Calu3 (cell line): ENCODE data around the gene F7. TPM values are rescaled to one million over a fixed set of nuclear protein-coding genes. Genes with fewer than 3 reads are reported as not detected.

Source experiments
- BruUV-seq: library from RNA; stranded (reverse); fragments of 400-500 nt; replicated peaks from 2 replicates; lab custom pipeline; 2021; lab: Mats Ljungman, UMichigan
- CTCF ChIA-PET: fragments of 300-600 bp; sonication (Branson Sonifier 250); formaldehyde crosslinking; loops from one replicate; lab custom pipeline; 2022; ENCODE audit warnings: antibody characterized with exemption; lab: Charles Lee
- DNase-seq: peaks from one replicate; pipeline ENCODE4 v3.0.0; 2022
- H3K27ac Mint-ChIP-seq: one replicate; pipeline ENCODE4 v1.8.0; 2022; ENCODE audit warnings: mixed read lengths; ENCODE audit not compliant: unreplicated experiment
- H3K27me3 Mint-ChIP-seq: one replicate; pipeline ENCODE4 v1.8.0; 2022; ENCODE audit warnings: mixed read lengths; ENCODE audit not compliant: unreplicated experiment
- H3K36me3 Mint-ChIP-seq: one replicate; pipeline ENCODE4 v1.8.0; 2022; ENCODE audit warnings: mild to moderate bottlenecking, moderate library complexity, mixed read lengths; ENCODE audit not compliant: insufficient read depth, unreplicated experiment
- H3K4me1 Mint-ChIP-seq: one replicate; pipeline ENCODE4 v1.8.0; 2022; ENCODE audit warnings: mild to moderate bottlenecking, low read depth, mixed read lengths; ENCODE audit not compliant: unreplicated experiment
- H3K4me3 Mint-ChIP-seq: one replicate; pipeline ENCODE4 v1.8.0; 2022; ENCODE audit warnings: mild to moderate bottlenecking, low read depth, moderate library complexity, mixed read lengths; ENCODE audit not compliant: unreplicated experiment
- H3K9me3 Mint-ChIP-seq: one replicate; pipeline ENCODE4 v1.8.0; 2022; ENCODE audit warnings: low read depth, mixed read lengths; ENCODE audit not compliant: unreplicated experiment
- intact Hi-C: fragments of 100-400 bp; cut with micrococcal nuclease; formaldehyde crosslinking; loops from one replicate; pipeline ENCODE4 v1.10.0; 2022; ENCODE audit not compliant: unreplicated experiment
- total RNA-seq: library from RNA; stranded (reverse); gene quantifications from 2 replicates; pipeline ENCODE4 v1.2.3, GENCODE V29; 2022
- TF ChIP-seq, protein P1 (sequence below): fragments of 200-600 bp; IDR thresholded peaks from one replicate; pipeline ENCODE4 v1.8.0; 2022; ENCODE audit warnings: antibody characterized with exemption; ENCODE audit not compliant: unreplicated experiment

The F7 gene
- total RNA-seq, 1 experiment from 2014 or later, result not detected

DNA sequence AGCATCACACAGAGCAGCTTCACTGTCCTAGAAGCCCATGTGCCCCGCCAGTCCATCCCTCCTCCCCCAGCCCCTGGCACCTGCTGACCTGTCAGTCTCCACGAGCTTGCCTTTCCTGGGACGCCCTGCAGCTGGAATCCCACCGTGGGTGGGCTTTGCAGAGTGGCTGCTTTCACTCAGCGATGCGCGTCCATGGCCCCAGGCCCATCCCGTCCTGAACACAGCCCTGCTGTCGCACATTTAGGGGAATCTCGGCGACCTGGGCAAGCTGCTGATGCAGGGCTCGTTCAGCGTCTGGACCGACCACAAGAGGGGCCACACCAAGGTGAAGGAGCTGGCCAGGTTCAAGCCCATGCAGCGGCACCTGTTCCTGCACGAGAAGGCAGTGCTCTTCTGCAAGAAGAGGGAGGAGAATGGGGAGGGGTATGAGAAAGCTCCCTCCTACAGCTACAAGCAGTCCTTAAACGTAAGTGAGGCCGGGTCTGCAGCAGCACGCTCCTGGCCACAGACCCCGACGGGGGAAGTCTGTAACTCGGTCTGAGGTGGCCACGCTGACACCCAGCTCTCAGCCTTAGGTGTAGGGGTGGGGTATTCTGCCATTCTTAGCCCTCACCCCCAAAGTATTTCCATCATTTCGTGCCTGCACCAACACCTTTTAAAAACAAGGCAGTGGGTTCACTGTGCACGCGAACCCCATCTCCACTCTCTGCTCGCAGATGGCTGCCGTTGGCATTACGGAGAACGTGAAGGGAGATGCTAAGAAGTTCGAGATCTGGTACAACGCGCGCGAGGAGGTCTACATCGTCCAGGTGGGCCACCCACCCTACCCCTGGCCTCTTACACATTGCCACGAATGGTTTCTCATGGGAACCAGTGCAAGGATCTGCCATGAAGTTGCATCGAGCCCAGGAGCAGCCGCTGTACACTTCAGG, 18.3 kb upstream of the F7 start:
- no peaks in the 10 kb centered on the region for H3K9me3 Mint-ChIP-seq
- H3K27ac Mint-ChIP-seq, result no peak overlapping the region
- BruUV-seq, result no TSS peak
- H3K4me3 Mint-ChIP-seq, result no peak overlapping the region
- no peak for DNase-seq
- no peaks in the 10 kb centered on the region for H3K36me3 Mint-ChIP-seq
- CTCF ChIA-PET, result no interaction called here
- intact Hi-C loops, result no loop called here
- no peaks in the 10 kb centered on the region for H3K4me1 Mint-ChIP-seq
- TF ChIP-seq, protein P1, sequence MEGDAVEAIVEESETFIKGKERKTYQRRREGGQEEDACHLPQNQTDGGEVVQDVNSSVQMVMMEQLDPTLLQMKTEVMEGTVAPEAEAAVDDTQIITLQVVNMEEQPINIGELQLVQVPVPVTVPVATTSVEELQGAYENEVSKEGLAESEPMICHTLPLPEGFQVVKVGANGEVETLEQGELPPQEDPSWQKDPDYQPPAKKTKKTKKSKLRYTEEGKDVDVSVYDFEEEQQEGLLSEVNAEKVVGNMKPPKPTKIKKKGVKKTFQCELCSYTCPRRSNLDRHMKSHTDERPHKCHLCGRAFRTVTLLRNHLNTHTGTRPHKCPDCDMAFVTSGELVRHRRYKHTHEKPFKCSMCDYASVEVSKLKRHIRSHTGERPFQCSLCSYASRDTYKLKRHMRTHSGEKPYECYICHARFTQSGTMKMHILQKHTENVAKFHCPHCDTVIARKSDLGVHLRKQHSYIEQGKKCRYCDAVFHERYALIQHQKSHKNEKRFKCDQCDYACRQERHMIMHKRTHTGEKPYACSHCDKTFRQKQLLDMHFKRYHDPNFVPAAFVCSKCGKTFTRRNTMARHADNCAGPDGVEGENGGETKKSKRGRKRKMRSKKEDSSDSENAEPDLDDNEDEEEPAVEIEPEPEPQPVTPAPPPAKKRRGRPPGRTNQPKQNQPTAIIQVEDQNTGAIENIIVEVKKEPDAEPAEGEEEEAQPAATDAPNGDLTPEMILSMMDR, result no peak
- H3K27me3 Mint-ChIP-seq, result no peaks in the 10 kb centered on the region

DNA sequence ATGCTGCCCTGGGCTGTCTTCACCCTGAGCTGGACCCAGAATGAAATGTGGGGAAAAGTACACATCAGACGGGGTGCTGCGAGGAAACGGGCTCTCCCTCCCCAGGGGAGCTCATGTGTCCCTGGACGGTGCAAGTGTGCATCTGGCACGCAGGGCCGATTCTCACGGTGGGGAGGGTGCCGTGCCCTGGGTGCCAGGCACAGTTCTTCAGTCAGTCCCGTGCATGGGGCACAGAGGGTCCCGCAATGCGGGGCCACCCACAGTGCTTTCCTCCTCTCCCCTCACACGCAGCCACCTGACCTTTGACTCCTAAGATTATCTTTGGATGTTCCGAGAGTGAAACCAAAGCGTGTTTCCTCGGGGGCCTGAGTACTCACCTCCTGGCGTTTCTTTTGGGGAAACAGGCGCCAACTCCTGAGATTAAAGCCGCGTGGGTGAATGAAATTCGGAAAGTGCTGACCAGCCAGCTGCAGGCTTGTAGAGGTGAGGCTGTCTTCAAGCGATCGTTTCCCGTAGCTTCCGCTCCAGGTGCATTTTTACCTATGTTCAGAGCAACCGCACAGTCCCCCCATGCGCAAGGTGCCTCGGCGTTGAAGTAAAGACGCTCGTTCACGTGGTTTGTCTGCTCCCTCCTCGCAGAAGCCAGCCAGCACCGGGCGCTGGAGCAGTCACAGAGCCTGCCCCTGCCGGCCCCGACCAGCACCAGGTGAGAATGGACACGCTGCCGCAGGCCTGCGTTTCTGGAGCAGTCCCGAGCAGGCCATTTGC, 17.5 kb upstream of the F7 start:
- intact Hi-C loops, result no loop called here
- no peaks in the 10 kb centered on the region for H3K36me3 Mint-ChIP-seq
- CTCF ChIA-PET, result no interaction called here
- DNase-seq, result no peak
- H3K27me3 Mint-ChIP-seq, result no peaks in the 10 kb centered on the region
- H3K4me1 Mint-ChIP-seq, result no peaks in the 10 kb centered on the region
- TF ChIP-seq, protein P1, result no peak
- no peak overlapping the region for H3K27ac Mint-ChIP-seq
- no peaks in the 10 kb centered on the region for H3K9me3 Mint-ChIP-seq
- H3K4me3 Mint-ChIP-seq, result no peak overlapping the region
- no TSS peak for BruUV-seq

DNA sequence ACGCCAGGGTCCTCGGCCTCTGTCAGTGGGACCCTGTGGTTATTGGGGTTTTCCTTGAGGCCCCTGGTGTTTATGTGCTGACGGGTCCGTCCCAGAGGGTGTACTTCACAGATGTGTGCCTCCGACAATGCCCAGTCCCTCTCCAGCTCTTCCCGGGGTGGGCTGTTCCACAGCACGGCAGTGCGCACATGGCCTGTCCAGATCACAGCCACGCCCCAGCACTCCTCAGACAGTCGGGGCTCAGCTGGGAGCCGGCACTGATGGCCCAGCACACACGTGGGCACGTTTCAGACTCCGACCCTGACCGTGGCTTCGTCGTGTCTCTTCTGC, 16.9 kb upstream of the F7 start:
- no TSS peak for BruUV-seq
- H3K9me3 Mint-ChIP-seq, result no peaks in the 10 kb centered on the region
- H3K27me3 Mint-ChIP-seq, result no peaks in the 10 kb centered on the region
- intact Hi-C loops, result no loop called here
- no peaks in the 10 kb centered on the region for H3K36me3 Mint-ChIP-seq
- CTCF ChIA-PET, result no interaction called here
- no peak for DNase-seq
- H3K27ac Mint-ChIP-seq, result no peak overlapping the region
- TF ChIP-seq, protein P1, result no peak
- H3K4me1 Mint-ChIP-seq, result no peaks in the 10 kb centered on the region
- no peak overlapping the region for H3K4me3 Mint-ChIP-seq

DNA sequence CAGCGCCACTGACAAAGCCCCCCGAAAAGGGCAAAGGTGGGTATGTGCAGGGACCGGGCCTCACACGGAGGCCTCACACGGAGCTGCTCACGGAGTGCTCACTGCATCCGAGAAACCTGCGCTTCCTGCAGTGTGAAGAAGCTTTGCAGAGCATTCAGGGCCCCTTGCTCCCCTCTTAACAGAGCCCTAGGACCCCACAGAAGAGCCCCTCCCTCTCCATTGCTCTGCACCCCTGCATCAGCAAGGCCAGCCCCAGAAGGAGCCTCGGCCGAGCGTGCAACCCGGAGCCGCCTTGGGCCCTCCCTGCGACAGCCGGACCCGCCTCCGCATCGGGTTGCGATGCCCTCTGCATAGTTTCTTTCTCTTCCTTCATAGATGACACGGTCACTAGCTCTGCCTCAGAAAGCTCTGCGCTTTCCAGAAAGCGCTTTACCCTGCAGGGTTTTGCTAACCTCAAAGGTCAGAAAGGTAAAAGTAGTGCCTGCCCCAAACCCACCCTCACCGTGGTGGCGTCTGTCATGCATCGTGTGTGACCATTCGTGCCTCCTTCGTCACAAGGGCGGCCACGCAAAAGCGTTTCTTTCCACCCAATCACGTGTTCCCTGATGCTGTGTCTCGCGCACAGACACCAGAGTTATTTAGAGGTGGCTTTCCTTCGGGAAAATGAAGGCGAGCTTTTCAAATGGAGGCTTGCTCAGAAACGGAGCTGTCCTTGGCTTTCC, 15.7 kb upstream of the F7 start:
- H3K27me3 Mint-ChIP-seq, result no peaks in the 10 kb centered on the region
- DNase-seq, result no peak
- TF ChIP-seq, protein P1, result no peak
- no peaks in the 10 kb centered on the region for H3K36me3 Mint-ChIP-seq
- intact Hi-C loops, result no loop called here
- H3K27ac Mint-ChIP-seq, result no peak overlapping the region
- no peaks in the 10 kb centered on the region for H3K4me1 Mint-ChIP-seq
- H3K4me3 Mint-ChIP-seq, result no peak overlapping the region
- CTCF ChIA-PET, result no interaction called here
- no TSS peak for BruUV-seq
- H3K9me3 Mint-ChIP-seq, result no peaks in the 10 kb centered on the region
